ENCODE results near the gene BAZ1A.

GRCh38 chr14:34911209-34912150, 36.3 kb upstream of the BAZ1A start:
- TF ChIP-seq, protein P1, sequence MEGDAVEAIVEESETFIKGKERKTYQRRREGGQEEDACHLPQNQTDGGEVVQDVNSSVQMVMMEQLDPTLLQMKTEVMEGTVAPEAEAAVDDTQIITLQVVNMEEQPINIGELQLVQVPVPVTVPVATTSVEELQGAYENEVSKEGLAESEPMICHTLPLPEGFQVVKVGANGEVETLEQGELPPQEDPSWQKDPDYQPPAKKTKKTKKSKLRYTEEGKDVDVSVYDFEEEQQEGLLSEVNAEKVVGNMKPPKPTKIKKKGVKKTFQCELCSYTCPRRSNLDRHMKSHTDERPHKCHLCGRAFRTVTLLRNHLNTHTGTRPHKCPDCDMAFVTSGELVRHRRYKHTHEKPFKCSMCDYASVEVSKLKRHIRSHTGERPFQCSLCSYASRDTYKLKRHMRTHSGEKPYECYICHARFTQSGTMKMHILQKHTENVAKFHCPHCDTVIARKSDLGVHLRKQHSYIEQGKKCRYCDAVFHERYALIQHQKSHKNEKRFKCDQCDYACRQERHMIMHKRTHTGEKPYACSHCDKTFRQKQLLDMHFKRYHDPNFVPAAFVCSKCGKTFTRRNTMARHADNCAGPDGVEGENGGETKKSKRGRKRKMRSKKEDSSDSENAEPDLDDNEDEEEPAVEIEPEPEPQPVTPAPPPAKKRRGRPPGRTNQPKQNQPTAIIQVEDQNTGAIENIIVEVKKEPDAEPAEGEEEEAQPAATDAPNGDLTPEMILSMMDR (IDR thresholded peaks at IDR 0.05) = no peak
- no peak for TF ChIP-seq POLR2A (IDR thresholded peaks at IDR 0.05)
